ENCODE data around the gene SCGB2A2. TPM values are rescaled to one million over a fixed set of nuclear protein-coding genes. Genes with fewer than 3 reads are reported as not detected.

Gene SCGB2A2
- total and polyA plus RNA-seq, 2 experiments from 2014 or later = not detected

- H3K9me2 ChIP-seq (ENCODE audit: insufficient read depth) = peaks cover 4% of the 10 kb centered on the region
- no peaks in the 10 kb centered on the region for H3K36me3 ChIP-seq (ENCODE audit: insufficient read depth)
- no peak overlapping the region for H3K4me3 ChIP-seq
- peaks cover 7% of the 10 kb centered on the region for H3K27me3 Mint-ChIP-seq (ENCODE audit: insufficient read depth, low read depth, poor library complexity)
- H3K79me2 ChIP-seq (replicated peaks; ENCODE audit: insufficient read depth) = no peaks in the 10 kb centered on the region
- peaks cover 5% of the 10 kb centered on the region; the same call in 1 of the 2 replicates for H3K4me1 ChIP-seq (ENCODE audit: insufficient read depth)
- H4K20me1 ChIP-seq (replicated peaks; ENCODE audit: insufficient read depth) = no peaks in the 10 kb centered on the region
- ATAC-seq (no peak), DNase-seq (ENCODE audit: low spot score) (no peak)
- H3K4me2 ChIP-seq = no peak overlapping the region
- TF ChIP-seq STAT1 (IDR thresholded peaks at IDR 0.05; ENCODE audit: unreplicated experiment) = no peak
- TF ChIP-seq, protein P1, sequence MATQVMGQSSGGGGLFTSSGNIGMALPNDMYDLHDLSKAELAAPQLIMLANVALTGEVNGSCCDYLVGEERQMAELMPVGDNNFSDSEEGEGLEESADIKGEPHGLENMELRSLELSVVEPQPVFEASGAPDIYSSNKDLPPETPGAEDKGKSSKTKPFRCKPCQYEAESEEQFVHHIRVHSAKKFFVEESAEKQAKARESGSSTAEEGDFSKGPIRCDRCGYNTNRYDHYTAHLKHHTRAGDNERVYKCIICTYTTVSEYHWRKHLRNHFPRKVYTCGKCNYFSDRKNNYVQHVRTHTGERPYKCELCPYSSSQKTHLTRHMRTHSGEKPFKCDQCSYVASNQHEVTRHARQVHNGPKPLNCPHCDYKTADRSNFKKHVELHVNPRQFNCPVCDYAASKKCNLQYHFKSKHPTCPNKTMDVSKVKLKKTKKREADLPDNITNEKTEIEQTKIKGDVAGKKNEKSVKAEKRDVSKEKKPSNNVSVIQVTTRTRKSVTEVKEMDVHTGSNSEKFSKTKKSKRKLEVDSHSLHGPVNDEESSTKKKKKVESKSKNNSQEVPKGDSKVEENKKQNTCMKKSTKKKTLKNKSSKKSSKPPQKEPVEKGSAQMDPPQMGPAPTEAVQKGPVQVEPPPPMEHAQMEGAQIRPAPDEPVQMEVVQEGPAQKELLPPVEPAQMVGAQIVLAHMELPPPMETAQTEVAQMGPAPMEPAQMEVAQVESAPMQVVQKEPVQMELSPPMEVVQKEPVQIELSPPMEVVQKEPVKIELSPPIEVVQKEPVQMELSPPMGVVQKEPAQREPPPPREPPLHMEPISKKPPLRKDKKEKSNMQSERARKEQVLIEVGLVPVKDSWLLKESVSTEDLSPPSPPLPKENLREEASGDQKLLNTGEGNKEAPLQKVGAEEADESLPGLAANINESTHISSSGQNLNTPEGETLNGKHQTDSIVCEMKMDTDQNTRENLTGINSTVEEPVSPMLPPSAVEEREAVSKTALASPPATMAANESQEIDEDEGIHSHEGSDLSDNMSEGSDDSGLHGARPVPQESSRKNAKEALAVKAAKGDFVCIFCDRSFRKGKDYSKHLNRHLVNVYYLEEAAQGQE (IDR thresholded peaks at IDR 0.05; ENCODE audit: unreplicated experiment) = no peak
- no peak for TF ChIP-seq CREB1 (CRISPR knock-in tag; IDR thresholded peaks at IDR 0.05; ENCODE audit: low read depth)
- no peak for TF ChIP-seq ZNF114 (CRISPR knock-in tag; IDR thresholded peaks at IDR 0.05)
- no peak for TF ChIP-seq ETS1 (IDR thresholded peaks at IDR 0.05)
- no peak for TF ChIP-seq EZH2phosphoT487 (IDR thresholded peaks at IDR 0.05; ENCODE audit: unreplicated experiment)
- TF ChIP-seq JUNB (IDR thresholded peaks at IDR 0.05; ENCODE audit: unreplicated experiment) = no peak
- TF ChIP-seq POLR2AphosphoS5 (IDR thresholded peaks at IDR 0.05; ENCODE audit: low read depth) = no peak
- TF ChIP-seq NANOG (IDR thresholded peaks at IDR 0.05; ENCODE audit: borderline replicate concordance) = no peak
- TF ChIP-seq ZNF462 (CRISPR knock-in tag; IDR thresholded peaks at IDR 0.05) = no peak
- TF ChIP-seq ZNF331 (CRISPR knock-in tag; IDR thresholded peaks at IDR 0.05; ENCODE audit: low read depth) = no peak
- TF ChIP-seq EZH2 (IDR thresholded peaks at IDR 0.05; ENCODE audit: low read depth, unreplicated experiment) = no peak
- TF ChIP-seq CTCF (conservative IDR thresholded peaks at IDR 0.05; ENCODE audit: low read depth in 2 of 2) = no peak
- H3F3A ChIP-seq (replicated peaks; ENCODE audit: low read depth) = no peaks in the 10 kb centered on the region
- no peak overlapping the region for H3K4me3 Mint-ChIP-seq
- H3K27ac ChIP-seq (ENCODE audit: low read depth) = no peak overlapping the region
- no peaks in the 10 kb centered on the region for H3K9me3 Mint-ChIP-seq
- no peak overlapping the region for H3K27ac Mint-ChIP-seq
- no peaks in the 10 kb centered on the region for H3K27me3 ChIP-seq (ENCODE audit: insufficient read depth)
- H2AFZ ChIP-seq = no peak overlapping the region
- peaks cover 4% of the 10 kb centered on the region; the same call in 2 of the 3 replicates for H3K4me1 Mint-ChIP-seq
- H3K36me3 Mint-ChIP-seq (ENCODE audit: low read depth) = no peaks in the 10 kb centered on the region
Measured at GRCh38 chr11:62267576-62267975, 2.4 kb upstream of the SCGB2A2 start.

Measured in GM23338 (cell line).